Measurements from ENCODE around the gene EXOC2.

GRCh38 chr6:484086-484745, 208.7 kb downstream of the EXOC2 start:
- TF ChIP-seq, protein P1, sequence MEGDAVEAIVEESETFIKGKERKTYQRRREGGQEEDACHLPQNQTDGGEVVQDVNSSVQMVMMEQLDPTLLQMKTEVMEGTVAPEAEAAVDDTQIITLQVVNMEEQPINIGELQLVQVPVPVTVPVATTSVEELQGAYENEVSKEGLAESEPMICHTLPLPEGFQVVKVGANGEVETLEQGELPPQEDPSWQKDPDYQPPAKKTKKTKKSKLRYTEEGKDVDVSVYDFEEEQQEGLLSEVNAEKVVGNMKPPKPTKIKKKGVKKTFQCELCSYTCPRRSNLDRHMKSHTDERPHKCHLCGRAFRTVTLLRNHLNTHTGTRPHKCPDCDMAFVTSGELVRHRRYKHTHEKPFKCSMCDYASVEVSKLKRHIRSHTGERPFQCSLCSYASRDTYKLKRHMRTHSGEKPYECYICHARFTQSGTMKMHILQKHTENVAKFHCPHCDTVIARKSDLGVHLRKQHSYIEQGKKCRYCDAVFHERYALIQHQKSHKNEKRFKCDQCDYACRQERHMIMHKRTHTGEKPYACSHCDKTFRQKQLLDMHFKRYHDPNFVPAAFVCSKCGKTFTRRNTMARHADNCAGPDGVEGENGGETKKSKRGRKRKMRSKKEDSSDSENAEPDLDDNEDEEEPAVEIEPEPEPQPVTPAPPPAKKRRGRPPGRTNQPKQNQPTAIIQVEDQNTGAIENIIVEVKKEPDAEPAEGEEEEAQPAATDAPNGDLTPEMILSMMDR (IDR thresholded peaks at IDR 0.05 in 8 of 11, conservative IDR thresholded peaks at IDR 0.05 in 3 of 11) = no peak
- no peak for TF ChIP-seq POLR2A (IDR thresholded peaks at IDR 0.05)

All from spleen (tissue), 7 donors.